AG08396 (cell line): ENCODE data around the gene TRIM29.

ENCODE experiments used
- DNase-seq: peaks from one replicate; pipeline ENCODE4 v3.0.0; 2012; ENCODE audit warnings: low spot score, mixed read lengths

The TRIM29 gene

DNA sequence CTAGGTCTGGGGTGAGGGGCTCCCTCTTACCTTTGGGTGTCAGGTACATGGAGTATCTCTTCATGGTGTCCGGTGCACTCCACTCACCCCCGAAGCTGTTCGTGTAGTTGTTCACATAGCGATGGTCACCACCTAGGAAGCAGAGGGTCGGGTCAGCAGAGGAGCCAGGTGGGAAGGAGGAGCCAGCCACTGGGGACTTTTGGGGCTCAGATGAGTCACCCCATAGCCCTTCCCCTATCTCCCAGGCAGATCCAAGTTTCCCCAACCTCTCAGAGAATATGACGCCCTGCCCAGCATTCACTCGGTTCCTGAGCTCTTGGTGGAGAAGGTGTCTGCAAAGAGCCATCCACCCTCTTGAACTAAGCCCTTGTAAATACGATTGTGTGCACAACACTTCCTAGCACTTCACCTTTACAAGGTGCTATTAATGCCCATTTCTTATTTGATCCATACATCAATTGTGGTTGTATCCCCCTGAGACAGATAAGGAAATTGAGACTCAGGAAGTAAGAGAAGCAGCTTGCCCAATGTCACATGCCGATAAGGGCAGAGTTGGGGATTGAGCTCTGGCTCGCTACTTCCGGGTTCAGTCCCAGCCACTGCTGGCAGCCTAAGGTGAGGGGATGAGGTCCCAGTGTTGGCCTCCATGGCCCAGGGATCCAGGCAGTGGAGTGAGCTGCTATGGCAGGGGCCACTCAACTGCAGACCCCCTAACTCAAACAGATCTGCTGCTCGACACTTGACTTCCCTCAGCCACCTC lies 14.8 kb downstream of the TRIM29 start:
- no peak for DNase-seq

DNA sequence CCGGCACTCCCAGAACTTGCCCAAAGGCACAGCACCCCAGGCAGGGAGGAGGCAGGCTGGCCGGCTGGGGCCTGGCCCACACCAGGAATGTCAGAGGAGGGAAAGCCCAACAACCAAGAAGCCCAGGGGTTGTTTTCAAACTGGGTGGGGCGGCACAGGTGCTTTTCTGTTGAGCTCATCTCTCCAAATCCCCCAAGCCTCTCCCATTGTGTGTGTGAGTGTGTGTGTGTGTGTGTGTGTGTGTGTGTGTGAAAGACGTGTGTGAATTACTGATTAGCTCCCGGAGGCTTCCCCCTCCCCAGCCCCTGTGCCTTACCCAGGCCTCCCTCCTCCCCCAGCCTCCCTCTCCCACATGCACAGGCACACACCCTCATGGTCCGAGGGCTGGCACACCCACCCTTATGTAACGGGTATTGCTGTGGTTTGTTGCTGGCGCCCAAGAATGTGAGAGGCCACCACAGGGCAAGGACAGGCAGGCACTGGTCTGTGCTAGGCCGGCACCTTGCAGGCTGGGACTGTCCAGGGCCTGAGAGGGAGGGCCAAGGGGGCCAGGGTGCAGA lies 15.9 kb downstream of the TRIM29 start:
- no peak for DNase-seq

DNA sequence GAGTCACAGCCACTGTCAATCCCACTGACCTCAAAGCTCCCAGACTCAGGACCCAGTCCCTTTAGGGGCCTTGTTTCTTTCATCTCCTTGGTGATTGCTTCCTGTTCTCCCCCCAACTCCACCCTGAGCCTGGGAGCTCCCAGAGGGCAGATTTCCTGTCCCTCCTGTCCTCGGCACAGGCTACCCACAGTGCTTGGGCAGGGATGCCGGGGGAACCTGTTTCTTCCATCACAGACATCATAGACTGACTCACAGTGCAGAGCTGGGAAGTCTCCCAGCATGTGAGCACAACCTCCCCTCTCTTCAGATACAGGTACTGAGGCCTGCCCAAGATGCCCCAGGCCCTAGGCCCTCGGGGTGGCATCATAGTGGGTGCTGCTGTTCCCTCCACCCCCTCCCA lies 16.6 kb downstream of the TRIM29 start:
- DNase-seq, result no peak

DNA sequence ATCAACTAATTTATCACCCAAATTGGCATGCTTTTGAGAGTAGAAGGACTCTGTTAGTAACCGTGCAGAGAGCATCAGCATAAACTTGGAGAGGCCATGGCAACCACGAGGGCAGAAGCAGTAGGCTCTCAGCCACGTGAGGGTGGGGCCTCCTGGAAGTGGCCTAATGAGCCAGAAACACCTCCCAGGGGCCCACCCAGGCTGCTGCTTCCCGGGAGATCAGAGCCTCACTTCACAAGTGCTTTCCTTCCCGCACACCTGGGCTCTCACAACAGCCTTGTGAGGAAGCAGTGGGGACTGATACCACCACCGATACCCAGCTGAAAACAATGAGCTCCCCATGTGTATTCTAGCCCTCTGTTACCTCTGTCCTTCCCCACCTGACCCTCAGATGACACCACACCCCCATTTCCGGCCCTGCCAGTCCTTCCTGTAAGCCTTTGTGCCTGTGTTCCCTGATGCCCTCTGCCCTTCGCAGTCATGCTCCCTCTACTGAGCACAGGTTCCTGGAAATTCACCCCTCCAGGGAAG lies 17.0 kb downstream of the TRIM29 start:
- no peak for DNase-seq

DNA sequence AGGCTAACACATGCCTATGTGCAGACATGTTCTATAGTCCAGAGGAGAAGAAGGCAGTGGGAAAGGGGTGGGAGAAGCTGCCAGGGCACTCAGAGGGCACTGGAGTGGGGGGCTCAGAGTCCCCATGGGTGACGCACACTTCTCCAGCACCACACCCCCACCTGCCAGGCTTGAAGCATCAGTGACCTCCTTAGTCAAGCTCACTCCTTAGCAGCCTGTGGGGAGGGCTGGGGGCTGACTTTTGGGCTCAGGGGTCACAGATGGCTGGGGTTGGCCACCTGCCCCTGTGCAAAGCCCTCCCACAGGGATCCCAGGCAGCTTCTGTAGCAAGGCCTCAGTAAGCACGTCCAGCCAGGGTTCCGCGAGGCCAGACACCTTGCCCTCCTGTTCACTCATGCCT lies 18.8 kb downstream of the TRIM29 start:
- DNase-seq, result no peak

DNA sequence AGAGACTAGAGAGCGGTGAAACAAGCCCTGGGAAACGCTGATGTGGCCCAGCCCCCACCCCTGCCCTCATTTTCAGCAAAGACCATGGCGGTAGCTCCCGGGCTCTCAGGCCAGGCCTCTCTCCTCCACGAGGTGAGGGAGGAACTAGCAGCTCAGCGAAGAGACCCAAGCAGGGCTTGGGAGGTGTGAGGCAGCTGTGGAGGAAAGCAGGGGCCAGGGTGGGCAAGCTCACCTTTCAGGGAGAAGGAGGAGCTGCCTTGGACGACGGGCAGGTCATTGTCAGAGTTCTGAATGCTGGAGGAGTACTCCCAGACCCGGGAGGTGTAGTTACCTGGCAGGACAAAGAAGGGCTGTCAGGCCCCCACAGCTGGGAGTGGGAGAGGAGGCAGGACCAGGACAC lies 19.9 kb downstream of the TRIM29 start:
- no peak for DNase-seq

DNA sequence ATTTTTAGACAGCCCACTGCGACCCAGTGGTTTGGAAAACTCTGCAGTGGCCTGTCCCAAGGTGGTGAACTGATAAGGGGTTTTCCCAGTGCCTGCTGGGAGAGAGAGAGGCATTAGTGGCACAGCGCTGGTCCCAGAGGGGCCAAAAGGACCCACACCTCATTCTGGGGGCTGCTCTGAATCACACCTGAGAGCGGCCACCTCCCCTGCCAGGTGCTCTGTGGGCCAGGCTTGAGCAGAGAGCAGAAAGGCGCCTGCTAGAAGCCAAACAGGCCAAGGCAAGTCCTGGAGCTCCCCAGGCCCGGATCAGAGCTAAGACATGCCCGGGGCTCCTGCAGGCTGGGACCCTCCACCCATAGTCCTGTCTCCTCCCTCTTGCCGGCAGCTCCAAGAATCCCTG lies 20.9 kb downstream of the TRIM29 start:
- no peak for DNase-seq

DNA sequence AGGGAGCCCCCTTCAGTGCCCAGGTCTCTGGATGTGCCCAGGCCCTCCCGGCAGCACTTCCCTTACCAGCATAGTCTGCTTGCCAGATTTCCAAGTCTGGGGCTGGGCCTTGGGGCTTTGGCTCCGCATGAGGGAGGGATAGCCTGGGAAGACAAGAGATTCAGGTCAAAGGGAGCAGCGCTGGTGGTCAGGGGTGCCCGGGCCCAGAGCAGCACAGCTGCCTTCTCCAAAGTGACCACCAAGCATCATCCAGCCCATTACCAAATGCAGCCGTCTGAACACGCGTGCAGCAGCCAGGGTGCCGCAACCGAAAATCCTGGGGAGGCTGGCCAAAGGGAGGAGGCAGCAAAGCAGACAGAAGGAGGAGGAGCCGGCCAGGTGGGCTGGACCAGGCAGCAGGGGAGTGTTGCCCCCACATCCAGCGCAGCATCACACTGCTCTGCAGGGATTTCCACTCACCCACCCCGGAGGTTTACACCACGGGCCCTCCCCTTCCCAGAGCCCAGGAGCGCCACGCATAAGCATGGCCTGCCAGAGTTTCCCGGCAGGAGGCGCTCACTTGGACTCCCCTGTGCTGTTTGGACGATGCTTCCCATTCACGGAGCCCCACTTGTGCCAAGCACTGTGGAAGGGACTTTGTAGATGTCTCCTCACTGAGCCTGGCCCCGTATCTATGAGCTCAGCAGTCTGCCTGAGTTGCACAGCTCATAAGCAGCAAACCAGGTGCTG lies 22.5 kb downstream of the TRIM29 start:
- no peak for DNase-seq

DNA sequence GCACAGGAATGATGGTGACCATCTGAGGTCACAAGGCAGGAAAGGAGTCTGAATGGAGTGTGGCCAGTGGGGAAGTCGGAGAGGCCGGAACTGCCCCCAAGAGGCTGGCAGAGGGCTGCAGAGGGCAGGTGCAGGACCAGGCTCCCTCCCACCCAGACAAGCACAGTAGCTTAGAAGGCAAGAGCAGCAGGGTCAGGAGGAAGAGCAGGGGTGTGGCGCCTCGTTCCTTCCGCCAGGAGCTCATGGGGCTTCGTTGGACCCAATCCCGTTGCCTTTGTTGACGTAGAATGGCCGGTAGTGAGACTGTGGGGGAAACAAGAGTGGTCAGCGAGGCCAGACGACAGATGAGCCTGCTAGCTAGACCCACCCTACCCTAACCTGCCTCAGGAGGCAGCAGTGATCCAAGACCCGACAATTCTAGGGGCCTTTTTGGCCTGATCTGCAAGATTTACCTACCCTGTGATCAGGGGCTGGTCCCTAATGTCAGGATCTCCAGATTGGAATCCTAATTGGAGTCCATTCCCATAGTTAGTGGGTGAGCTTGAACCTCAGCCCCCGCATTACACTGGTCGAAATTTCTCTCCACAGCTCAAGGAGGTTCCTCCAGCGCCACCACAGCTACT lies 25.6 kb downstream of the TRIM29 start:
- no peak for DNase-seq

DNA sequence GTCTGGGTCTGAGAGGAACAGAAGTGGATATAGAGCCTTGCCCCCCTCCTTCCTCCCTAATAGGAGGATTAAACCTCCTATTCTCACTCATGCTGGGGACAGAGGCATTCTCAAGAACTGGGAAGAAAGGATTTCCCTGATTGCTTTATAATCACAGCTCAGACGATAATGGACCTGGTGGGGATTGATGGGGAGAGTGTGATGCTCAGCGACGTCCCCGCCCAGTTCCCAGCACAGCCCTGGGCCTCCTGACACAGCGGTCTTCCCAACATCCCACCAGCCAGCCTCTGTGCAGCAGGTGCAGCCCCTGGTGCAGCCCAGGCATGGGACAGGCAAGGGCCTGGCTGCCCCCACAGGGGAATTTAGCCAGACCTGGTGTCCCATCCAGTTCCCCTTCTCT lies 28.4 kb downstream of the TRIM29 start:
- no peak for DNase-seq

DNA sequence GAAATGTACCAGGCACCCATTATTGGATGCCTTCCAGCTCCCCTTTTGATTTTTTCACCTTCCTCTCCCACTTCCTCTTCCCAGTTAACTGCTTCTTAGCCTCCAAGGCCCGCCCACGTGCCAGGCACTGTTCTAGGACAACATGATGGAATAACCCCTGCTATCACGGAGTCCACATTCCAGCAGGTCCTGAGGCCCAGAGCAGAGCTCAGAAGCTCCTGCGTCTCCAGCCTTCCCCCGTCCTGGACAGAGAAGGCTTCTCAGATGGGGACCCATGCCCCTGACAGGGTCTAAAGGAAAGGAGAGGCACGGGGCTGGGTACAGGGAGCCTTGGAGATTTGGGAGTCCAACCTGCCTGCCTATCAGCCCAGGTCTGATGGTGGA lies 29.1 kb downstream of the TRIM29 start:
- DNase-seq, result no peak

DNA sequence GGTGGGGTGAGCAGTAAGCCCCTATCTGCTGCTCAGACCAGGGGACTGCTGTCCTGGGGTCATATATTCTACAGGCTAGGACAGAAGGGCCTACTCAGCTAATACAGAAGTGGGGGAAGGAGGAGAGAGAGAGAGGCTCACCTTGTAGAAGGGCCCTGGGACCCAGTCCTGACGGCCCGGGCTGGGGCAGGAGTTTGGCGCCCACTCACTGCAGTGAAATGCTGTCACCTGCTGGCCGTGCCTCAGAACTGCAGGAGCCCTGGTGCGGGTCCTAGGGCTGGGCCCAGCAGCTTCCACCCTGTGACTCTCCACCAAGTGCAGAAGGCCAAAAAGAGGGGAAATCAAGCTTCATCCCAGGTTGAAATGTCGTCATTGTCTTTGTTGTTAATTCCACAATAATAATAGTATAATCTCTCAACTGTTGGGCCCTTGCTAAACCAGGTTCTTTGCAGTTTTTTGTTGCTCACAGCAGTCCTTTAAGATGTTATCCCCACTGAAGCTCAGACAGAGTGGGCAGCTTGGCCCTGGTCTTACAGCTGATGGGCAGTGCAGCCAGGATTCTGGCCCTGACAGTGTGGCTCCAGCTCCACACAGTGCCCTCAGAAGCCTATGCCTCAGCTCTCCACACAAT lies 29.6 kb downstream of the TRIM29 start:
- DNase-seq, result peak; percentile 91

DNA sequence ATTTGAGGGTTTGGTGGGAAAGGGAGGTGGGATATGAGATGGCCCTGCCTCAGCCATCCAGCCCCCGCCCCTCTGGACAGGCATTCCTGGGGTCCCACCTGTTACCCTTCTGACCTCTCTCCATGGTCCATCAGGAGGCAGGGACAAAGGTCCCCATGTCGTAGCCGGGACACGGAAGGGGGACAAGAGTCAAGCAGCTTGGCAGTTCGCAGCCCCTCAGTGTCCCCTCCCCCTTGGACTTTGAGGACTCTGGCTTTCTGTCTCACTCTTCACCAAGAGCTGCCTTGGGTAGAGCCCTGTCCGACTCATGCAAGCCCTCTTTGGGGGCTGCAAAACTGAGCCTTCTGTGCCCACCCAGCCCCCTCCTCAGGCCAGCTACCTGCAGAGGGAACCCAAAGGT lies 30.2 kb downstream of the TRIM29 start:
- DNase-seq, result no peak

DNA sequence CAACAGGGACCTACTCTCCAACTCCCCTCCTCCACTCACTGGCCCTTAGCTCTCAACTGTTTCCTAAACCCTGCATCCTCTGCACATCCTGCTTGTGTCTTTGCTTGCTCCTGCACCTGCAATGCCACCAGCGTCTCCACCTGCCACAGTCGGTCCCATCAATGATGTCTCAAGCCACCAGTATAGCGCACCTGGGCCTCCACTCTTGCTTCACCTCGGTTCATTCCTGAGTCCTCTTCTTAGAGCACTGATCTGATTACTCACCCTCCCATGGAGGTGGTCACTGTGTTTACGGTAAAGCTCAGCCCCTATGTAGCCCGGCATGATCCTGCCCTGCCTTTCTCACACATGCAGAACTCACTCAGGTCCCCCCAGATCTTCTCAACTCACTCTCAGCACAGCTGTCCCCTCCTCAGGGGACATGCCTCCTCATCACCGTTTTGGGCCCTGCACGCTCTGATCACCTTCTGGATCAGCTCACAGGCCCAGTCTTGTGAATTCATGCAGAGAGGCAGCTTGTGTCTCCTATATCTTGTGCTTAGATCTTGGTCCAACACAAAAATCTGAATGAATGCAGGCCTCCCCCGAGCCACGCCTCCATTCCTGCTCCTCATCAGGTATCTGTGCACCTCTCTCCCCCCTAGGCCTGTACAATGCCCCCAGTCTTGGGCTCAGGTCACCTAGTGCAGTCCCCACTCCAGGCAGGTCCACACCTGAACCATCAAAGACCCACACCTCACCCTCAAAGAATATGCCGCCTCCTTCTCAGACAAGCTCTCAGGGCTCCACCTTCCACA lies 31.4 kb downstream of the TRIM29 start:
- DNase-seq, result no peak

DNA sequence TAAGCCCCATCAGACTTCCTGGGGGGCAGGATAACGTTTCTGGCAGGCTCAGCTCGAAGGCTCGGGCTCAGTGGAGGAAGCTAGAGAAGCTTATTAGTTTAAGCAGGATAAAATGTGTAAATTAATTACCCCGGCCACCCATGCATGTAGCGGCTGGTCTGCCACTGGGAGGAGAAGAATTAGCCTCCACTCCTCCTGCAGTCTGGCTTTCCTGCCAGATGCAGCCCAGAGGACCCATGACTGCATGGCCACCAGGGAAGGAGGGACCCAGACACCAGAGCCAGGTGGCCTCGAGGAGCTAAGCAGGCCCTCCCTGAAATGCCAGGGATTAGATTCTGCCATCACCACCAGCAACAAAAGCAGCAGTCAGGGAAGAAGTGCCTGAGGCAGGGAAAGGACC lies 32.3 kb downstream of the TRIM29 start:
- no peak for DNase-seq

DNA sequence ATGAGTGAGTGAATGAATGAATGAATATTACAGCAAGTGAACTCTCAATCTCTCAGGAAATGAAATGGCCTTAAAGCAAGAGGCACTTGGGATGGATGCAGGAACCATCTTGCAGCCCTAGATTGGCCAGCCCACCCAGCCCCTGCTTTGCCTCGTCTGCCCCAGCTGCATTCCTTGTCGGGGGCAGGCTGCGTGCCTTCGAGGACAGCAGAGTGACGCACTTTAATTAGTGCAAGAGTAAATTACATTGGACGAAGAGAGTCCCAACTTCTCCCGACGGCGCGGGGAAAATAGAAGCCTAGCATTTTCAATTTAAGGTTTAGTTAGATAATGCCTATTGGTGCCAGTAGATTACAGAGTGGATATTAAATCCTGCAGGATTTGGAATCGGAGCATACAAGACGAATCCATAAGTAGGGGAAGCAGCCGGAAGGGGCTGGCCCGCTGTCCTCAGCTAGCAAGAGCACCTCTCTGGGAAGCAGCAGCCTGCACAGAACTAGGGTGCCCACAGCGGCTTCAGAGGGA lies 33.8 kb downstream of the TRIM29 start:
- no peak for DNase-seq

DNA sequence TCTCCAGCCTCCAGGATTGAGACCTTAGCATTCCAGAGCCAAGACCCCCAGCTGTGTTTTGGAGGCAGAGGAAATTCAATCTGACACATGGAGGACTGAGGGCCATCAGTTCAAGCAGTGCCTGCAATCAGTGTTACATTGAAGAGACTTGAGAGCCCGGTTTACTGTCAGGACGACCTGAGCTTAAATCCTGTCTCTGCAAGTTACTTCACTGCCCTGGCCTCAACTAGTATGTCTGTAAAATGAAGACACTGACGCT lies 35.1 kb downstream of the TRIM29 start:
- no peak for DNase-seq

DNA sequence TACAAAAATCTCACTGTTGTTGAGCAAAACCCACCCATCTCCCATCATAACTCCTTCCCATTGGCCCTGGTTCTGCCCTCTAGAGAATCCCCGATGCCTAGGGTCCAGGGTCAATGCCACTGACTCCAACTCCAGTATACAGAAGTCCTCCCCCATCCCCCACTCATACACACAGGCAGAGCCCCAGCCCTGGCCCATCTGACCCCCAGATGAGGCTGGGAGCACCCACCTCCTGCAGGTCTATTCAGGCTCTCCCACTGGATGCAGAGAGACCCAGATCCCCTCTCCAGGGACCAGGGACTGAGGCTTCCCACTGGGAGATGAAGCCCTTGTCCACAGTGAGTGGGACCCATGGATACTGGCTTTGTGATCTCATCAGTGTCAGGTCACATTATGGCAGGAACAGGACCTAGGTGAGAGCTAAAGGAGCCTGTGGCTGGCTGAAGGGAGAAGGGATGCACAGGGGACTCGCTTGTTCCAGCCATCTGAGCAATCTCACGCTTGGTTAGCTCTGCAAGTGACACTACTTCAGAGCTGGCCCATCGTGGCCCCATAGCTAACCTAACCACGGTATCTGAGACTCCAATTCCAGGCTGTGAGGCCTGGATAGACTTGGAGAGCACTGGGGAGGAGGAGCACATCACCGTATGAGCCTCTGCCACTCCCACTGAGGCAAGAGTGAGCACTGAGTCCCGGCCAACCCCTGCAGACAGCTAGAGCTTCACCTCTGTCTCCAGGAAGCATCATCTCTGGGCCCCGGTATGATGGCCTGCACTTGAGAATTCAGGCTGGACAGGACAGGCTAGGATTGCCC lies 35.7 kb downstream of the TRIM29 start:
- DNase-seq, result no peak

DNA sequence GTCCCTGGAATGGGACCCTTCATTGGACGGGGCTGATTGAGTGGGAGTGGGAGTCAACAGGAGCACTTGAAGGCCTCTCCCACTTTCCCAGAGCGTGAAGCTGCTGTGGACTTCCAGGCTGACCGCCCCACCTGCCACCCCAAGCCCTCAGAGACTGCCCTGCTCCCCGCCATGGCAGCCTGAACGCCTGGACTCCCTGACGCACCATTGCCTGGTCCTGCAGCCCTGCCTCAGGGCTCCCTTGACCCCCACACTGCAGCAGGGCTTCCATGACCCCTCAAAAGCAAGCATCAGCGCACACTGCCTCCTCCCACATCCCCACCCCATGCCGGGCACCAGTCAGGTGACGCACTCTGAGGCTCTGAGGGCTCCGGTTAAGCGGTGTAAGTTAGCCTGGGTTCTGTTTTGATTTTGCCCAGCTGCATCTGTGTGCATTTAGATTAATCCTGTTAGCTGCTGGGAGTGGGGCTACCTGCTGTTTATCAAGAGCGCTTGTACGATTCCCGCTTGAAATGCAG lies 39.4 kb downstream of the TRIM29 start:
- DNase-seq, result no peak

DNA sequence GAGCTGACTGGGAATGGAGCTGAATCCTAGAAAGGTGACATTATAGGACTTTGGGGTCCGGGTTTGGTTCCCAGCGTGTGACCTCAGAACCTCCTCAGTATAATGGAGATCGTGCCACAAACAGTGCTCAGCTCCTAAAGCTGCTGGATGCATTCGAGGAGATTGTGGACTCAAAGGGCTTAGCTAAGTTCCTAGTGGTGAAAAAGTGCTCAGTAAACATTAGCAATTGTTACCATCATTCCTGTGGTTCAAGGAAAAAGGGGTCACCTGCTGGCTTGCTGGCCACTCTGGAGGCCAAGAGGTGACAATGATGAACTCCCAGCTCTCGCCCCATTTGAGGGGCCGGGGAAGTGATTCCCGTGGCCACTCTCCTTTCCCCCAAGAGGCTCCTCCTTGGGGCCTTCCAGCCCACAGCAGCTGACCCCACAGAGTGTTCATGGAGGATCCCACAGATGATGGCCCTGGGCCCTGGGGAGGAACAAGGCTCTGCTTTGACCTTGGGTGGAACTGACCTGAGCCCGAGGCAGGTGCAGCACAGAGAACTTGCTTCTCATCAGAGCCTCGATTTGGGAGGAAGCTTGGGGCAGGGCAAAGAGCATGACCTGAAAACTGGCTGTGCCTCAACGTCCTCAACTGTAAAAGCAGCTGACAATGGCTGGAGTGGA lies 40.1 kb downstream of the TRIM29 start:
- DNase-seq, result no peak
